COLO829 (cell line): ENCODE results near the gene SERPINA3.

Source experiments
- DNase-seq: peaks from one replicate; pipeline ENCODE4 v3.0.0; 2012; ENCODE audit warnings: low spot score

The SERPINA3 gene

DNA sequence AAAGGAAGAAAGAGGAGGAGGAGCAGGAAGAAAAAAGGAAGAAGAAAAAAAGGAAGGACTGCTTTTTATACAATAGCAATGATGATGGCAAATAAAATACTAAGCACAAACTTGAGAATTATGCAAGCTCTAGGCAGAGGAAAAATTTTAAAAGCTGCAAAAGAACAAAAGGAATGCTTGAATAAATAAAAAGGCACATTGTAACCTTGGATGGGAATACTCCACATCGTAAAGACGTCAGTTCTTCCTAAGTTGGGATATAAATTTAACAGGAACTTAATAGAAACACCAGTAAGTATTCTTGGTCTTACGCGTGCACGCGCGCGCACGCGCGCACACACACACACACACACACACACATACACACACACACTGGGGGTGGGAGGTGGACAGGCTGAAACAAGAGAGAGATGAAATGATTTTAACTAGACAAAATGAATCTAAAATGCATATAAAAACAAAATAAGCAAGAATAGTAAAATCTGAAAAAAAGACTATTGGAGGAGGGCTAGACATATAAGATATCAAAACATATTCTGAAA is 43.0 kb downstream of the SERPINA3 start:
- DNase-seq: no peak

- DNase-seq: no peak
Measured at GRCh38 chr14:94656043-94656442, 43.9 kb downstream of the SERPINA3 start.

GRCh38 chr14:94659256-94659655 is 47.1 kb downstream of the SERPINA3 start:
- no peak for DNase-seq

GRCh38 chr14:94659901-94660300 is 47.7 kb downstream of the SERPINA3 start:
- no peak for DNase-seq

DNA sequence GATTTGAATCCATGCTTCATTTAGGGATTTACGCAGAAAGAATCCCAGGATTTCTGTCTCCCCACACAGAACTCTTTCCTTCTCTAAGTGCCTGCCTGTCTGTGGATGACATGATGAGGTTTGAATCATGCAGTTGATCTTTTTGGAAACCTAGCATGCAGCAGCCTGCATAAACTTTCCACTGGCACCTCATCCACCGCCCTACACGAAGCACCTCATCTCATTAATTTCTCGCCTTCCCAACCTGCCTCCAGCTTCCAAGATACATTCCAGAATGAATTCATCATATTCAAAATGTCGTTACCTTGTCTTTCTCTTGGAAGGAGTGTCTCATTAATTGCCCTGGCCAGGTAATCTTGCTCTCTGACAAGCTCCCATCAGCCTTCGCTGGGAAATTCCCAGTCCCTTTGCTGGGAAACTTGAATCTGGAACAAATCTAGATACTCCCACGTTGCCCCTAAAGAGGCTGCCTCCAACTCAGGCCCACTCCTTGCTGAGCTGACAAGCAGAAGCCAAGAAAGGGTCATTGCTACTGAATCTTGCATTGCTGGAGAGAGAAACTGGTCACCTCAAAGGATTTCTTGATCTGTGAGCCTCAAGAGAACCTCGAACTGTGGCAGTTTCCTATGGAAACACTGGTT is 48.2 kb downstream of the SERPINA3 start:
- DNase-seq: no peak

GRCh38 chr14:94663538-94663937 is 51.3 kb downstream of the SERPINA3 start:
- no peak for DNase-seq

GRCh38 chr14:94663965-94664704 is 51.9 kb downstream of the SERPINA3 start:
- no peak for DNase-seq

DNA sequence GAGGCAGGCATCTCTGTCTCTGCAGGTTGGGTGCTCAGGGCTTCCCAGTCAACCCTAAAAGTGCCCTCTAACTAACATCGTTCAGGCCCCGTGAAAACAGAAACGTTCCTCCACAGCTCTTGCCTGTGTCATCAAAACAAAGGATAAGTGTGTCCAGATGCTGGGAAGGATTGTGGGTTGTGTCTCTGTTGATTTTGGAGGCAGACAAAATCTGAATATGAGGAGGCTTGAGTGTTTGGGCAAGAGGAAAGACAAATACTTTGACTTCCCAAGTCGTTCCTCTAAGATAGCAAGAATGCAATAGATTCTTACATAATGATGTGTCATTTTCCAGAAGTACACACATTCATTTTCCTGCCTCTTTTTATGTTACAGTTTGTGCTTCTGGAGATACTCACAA is 52.9 kb downstream of the SERPINA3 start:
- DNase-seq: no peak

DNA sequence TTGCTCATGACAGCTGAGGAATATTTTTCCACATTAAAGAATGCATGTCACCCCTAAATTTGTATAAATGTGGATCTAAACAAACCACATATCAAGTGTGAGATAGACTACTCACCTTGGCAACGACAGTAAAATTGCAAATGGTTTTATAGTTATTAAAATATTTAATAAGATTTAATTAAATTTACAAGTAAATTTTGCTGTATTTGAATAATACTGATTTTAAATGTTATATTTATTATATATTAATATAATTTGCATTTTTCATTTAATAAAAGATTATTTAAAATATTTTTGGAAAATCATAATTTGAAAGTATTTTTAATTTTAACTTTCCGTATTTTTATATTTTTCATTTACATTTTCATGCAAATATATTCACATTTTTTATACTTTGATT is 53.4 kb downstream of the SERPINA3 start:
- no peak for DNase-seq

GRCh38 chr14:94670692-94671285 is 58.6 kb downstream of the SERPINA3 start:
- DNase-seq: no peak

DNA sequence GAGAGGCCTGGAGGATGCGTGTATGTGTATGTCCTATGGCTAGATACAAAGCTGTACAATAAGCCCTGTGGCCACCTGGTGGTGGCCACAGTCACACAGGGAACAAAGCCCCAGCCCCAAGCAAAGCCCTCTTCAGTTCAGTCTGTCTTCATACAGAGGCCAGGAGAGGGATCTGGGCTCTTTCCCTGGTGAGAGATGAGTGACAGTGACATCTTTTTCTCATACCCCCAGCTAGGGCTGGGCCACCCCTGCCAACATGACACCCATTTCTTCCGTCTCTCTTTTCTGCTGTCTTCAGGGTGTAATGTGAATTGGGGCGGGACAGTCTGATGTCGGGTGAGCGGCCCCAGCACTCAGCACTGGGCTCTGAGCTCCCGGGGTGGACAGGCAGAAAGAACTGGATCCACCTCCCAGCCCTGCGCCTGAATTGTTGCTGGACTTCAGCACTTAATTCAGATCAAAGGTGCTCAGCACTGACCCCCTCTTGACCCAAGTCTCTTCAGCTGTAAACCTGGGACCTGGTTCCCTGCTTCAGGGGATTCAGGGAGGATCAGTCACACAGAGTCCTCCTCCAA is 59.8 kb downstream of the SERPINA3 start:
- DNase-seq: no peak

GRCh38 chr14:94673071-94673470 is 60.9 kb downstream of the SERPINA3 start:
- DNase-seq: no peak
